Activated CD4-positive, alpha-beta T cell treated with anti-CD3 and anti-CD28 coated beads for 1 hour (primary cell): Measurements from ENCODE around the gene ZKSCAN1.
A peak's percentile ranks its signal among the peaks of the same experiment; 100 is the strongest.

Source experiments
- DNase-seq: peaks from one replicate; pipeline ENCODE4 v3.0.0-alpha.2; 2020

The ZKSCAN1 gene

GRCh38 chr7:100085515-100085914, 70.1 kb downstream of the ZKSCAN1 start:
- no peak for DNase-seq

DNA sequence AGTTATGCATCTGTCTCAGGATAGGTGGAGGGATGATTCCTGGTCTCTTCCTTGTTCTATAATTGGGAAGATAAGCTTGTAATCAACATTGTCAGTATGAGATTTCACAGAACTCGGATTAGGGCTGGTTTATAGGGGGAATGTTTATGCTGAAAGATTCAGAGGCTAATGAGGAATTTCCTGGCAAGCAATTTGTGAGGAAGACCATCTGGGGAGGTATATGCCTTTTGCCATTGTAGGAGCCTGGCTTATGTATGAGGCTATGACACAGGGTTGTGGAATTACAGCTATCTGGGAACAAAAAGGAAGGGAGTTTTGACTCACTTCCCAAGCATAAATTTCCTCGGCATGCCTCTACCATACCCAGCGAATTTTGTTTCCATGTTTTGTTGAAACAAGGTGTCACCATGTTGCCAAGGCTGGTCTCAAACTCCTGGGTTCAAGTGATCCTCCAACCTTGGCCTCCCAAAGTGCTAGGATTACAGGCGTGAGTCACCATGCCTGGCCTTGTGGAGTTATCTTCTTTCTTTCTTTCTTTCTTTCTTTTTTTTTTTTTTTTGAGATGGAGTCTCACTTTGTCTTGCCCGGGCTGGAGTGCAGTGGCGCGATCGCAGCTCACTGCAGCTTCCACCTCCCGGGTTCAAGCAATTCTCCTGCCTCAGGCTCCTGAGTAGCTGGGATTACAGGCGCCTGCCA, 71.8 kb downstream of the ZKSCAN1 start:
- DNase-seq, result no peak

GRCh38 chr7:100088095-100088620, 72.8 kb downstream of the ZKSCAN1 start:
- DNase-seq, result no peak

GRCh38 chr7:100088621-100089457, 73.4 kb downstream of the ZKSCAN1 start, which contains the start of gene COPS6:
Gene COPS6 (plus strand): TSS chr7:100088969. CDS start chr7:100088991, 22 bp downstream.
- DNase-seq, result peak; percentile 75

DNA sequence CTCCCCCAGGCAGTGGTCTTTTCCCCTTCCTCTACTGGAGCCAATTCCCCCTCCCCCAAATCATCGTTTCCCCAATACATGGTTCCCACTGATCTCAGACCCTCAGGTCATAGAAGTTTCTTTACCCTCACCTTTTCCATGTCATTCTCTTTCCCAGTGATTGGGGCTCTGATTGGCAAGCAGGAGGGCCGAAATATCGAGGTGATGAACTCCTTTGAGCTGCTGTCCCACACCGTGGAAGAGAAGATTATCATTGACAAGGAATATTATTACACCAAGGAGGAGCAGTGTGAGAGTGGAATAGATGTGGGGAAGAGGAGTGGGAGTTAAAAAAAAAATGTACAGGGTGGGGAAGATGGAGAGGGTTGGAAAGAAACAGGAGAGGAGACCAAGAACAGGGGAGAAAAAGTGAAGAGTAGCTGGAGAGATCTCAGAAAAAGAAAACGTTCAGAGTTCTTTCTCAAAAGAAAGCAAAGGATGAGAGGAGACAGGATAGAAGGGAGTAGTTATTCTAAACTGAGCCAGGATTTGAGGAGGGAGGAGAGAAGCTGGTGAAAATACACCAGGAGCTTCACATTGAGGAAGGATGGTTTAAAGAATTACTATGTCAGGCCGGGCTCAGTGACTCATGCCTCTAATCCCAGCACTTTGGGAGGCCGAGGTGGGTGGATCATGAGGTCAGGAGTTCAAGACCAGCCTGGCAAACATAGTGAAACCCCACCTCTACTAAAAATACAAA, 74.2 kb downstream of the ZKSCAN1 start:
- DNase-seq, result no peak

GRCh38 chr7:100090527-100091410, 75.4 kb downstream of the ZKSCAN1 start:
- no peak for DNase-seq
